ENCODE results near the gene NGF. TPM values are rescaled to one million over a fixed set of nuclear protein-coding genes. Genes with fewer than 3 reads are reported as not detected.

Gene NGF
- total RNA-seq, 4 donors from 2014 or later, result 4.5 TPM; not detected in 3

DNA sequence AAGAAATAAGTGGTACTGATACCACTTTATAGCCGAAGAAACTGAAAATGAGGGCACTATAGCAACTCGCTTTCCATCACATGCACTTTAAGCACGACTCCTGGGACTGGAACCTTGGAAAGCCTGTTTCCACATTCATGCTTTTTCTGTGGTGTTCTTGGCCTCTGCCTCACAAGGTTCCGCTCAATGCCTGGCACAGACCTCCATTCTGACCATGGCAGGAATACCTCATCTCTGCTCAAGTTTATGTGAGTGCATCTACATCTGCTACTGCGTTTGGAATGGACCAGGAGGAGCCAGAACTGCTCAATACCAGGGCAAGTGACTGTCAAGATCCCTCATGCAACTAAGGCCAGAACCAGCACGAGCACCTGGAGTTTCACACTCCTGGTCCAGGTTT is 11.6 kb downstream of the NGF start:
- intact Hi-C loops (cut with DNase I; ENCODE audit: low total_unique reads), result no loop called here
- H3K36me3 ChIP-seq, result no peaks in the 10 kb centered on the region

DNA sequence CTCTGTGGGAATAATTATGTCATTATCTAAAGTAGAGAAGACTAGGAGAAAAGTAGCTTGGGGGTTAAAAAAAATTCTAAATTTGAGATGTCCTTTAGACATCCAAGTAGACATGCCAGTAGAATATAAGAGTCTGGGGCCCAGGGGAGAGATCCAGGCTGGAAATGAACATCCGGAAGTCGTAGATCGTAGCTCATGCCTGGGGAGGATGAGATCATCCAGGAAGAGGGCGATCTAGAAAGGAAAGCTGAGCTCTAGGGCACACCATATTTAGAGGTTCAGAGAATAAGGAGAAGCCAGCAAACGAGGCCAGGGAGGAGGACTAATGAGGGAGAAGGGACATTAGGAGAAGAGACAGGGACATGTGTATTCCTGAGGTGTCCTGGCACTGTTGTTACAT is 12.2 kb downstream of the NGF start:
- Histone ChIP-seq H3K36me3 (no peaks in the 10 kb centered on the region), H3K9me3 (no peaks in the 10 kb centered on the region), H3K27me3 (no peaks in the 10 kb centered on the region), H3K4me1 (peaks cover 0 to 27% (median 5%) of the 10 kb centered on the region in 4 donors), H3K4me3 (no peak overlapping the region), H3K27ac (no peak overlapping the region)
- DNase-seq, result no peak
- intact Hi-C loops (cut with DNase I; ENCODE audit: low total_unique reads), result no loop called here
- in situ Hi-C loops (cut with MboI; ENCODE audit: low pct_ligation_motif_present in 1 of 4, low pct_unique_long_range_greater_than_20kb in 1 of 4, low sequenced_read_pairs in 3 of 4), result no loop called here
- TF ChIP-seq EP300 (IDR thresholded peaks at IDR 0.05; ENCODE audit: low read depth), result no peak
- TF ChIP-seq POLR2AphosphoS5 (IDR thresholded peaks at IDR 0.05), result no peak
- no peak for TF ChIP-seq POLR2A (IDR thresholded peaks at IDR 0.05)
- TF ChIP-seq, protein P1, sequence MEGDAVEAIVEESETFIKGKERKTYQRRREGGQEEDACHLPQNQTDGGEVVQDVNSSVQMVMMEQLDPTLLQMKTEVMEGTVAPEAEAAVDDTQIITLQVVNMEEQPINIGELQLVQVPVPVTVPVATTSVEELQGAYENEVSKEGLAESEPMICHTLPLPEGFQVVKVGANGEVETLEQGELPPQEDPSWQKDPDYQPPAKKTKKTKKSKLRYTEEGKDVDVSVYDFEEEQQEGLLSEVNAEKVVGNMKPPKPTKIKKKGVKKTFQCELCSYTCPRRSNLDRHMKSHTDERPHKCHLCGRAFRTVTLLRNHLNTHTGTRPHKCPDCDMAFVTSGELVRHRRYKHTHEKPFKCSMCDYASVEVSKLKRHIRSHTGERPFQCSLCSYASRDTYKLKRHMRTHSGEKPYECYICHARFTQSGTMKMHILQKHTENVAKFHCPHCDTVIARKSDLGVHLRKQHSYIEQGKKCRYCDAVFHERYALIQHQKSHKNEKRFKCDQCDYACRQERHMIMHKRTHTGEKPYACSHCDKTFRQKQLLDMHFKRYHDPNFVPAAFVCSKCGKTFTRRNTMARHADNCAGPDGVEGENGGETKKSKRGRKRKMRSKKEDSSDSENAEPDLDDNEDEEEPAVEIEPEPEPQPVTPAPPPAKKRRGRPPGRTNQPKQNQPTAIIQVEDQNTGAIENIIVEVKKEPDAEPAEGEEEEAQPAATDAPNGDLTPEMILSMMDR (IDR thresholded peaks at IDR 0.05), result no peak
- WGBS, 2 donors (ENCODE audit: low coverage in 1 of 2), result 74 to 100% methylated on average over 2 to 5 of the region's 5 CpGs

More for the DNA sequence above, 11.6 kb downstream of the NGF start:
- WGBS, 2 donors (ENCODE audit: low coverage in 1 of 2), result 83 to 100% methylated on average over 2 to 6 of the region's 6 CpGs
- TF ChIP-seq POLR2AphosphoS5 (IDR thresholded peaks at IDR 0.05), result no peak
- no peak for TF ChIP-seq POLR2A (IDR thresholded peaks at IDR 0.05)
- no peak for TF ChIP-seq EP300 (IDR thresholded peaks at IDR 0.05; ENCODE audit: low read depth)
- TF ChIP-seq, protein P1 (IDR thresholded peaks at IDR 0.05), result no peak
- in situ Hi-C loops (cut with MboI; ENCODE audit: low pct_ligation_motif_present in 1 of 4, low pct_unique_long_range_greater_than_20kb in 1 of 4, low sequenced_read_pairs in 3 of 4), result no loop called here
- no peak for DNase-seq
- Histone ChIP-seq H3K4me1 (peaks cover 0 to 27% (median 5%) of the 10 kb centered on the region in 4 donors), H3K27ac (no peak overlapping the region), H3K27me3 (no peaks in the 10 kb centered on the region), H3K4me3 (no peak overlapping the region), H3K9me3 (no peaks in the 10 kb centered on the region)

DNA sequence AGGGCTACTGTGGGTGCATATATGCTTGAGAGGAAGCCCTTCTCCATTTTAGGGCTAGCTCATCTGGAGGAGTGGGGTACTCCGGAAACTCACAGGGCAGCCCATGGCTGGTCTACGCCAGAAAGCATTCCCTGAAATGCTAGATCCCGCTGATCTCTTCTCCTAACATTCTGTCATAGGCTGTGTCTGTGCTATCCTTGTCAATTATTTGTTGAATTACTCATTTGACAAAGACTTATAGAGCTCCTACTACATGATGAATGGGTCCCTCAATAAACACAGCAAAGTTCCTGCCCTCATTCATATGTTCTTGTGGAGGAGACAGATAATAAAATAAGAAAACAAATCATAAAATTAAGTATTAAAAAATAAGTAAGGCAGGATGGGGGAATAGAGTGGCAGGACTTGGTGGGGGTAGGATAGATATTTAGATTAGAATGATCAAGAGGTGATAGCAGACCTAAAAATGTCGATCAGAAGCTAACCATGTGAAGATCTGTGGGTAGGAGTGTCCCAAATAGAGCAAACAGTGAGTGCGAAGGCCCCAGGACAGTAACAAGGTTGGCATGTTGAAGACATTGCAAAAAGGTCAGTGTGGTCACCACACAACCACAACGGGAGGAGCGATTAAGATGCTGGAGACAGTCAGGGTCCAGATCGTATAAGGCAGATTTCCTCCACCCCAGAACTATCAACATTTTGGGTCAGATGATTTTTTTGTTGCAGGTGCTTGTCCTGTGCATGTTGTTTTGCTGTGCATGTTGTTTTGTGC is 13.2 kb downstream of the NGF start:
- H3K9me3 ChIP-seq, result no peaks in the 10 kb centered on the region
- WGBS, 2 donors (ENCODE audit: low coverage in 1 of 2), result 84 to 92% methylated on average over 5 to 8 of the region's 8 CpGs
- in situ Hi-C loops (cut with MboI; ENCODE audit: low pct_ligation_motif_present in 1 of 4, low pct_unique_long_range_greater_than_20kb in 1 of 4, low sequenced_read_pairs in 3 of 4) (no loop called here), intact Hi-C loops (cut with DNase I; ENCODE audit: low total_unique reads) (no loop called here)
- peaks cover 0 to 22% (median 4%) of the 10 kb centered on the region in 4 donors for H3K4me1 ChIP-seq
- H3K27me3 ChIP-seq, result no peaks in the 10 kb centered on the region
- H3K4me3 ChIP-seq, result no peak overlapping the region
- TF ChIP-seq, protein P1 (IDR thresholded peaks at IDR 0.05), result no peak
- TF ChIP-seq EP300 (IDR thresholded peaks at IDR 0.05; ENCODE audit: low read depth) (no peak), POLR2AphosphoS5 (IDR thresholded peaks at IDR 0.05) (no peak), POLR2A (IDR thresholded peaks at IDR 0.05) (no peak)
- no peak overlapping the region for H3K27ac ChIP-seq
- no peak for DNase-seq
- H3K36me3 ChIP-seq, result no peaks in the 10 kb centered on the region

DNA sequence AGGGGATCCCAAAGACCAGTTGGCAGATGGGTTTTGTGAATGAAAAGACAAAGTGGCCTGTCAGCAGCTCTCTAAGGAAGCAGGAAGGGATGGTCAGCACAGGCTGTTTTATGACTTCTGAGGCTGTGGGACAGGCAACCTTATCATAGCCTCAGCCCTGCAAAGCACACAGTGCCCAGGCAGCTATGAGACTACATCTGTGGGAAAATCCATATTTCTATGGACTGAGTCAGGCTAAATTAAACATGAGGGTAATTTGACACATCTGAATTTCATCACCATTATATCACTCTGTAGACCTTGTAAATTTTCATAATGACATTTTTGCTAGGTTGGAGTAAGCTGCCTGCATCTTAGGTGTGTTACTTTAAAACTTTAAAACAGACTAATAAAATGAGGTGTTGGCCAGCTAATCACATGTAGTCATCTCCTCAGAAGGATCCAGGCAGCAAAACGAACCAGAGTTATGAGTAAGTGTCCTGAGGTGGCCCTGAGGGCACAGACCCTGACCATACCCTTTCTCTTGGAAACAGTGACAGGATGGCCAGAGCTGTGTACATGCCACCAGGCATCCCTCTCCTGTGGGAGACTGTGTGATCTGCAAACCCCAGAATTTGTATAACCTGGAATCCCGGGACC is 14.6 kb downstream of the NGF start:
- H3K4me1 ChIP-seq, result peaks cover 0 to 22% (median 4%) of the 10 kb centered on the region in 4 donors
- H3K27ac ChIP-seq, result peak overlapping the region in 3 of 4 donors; percentile 28 to 50 (median 48)
- intact Hi-C loops (cut with DNase I; ENCODE audit: low total_unique reads) (no loop called here), in situ Hi-C loops (cut with MboI; ENCODE audit: low pct_ligation_motif_present in 1 of 4, low pct_unique_long_range_greater_than_20kb in 1 of 4, low sequenced_read_pairs in 3 of 4) (no loop called here)
- WGBS, 2 donors (ENCODE audit: low coverage in 1 of 2), result 50% methylated on average over 2 of the region's 2 CpGs; no CpG with 5 or more reads in 1 of the 2 donors
- H3K4me3 ChIP-seq, result no peak overlapping the region
- DNase-seq, result no peak
- TF ChIP-seq EP300 (IDR thresholded peaks at IDR 0.05; ENCODE audit: low read depth), result no peak
- no peak for TF ChIP-seq POLR2A (IDR thresholded peaks at IDR 0.05)
- TF ChIP-seq, protein P1 (IDR thresholded peaks at IDR 0.05), result no peak
- no peak for TF ChIP-seq POLR2AphosphoS5 (IDR thresholded peaks at IDR 0.05)
- H3K36me3 ChIP-seq, result no peaks in the 10 kb centered on the region
- no peaks in the 10 kb centered on the region for H3K27me3 ChIP-seq
- H3K9me3 ChIP-seq, result no peaks in the 10 kb centered on the region

All from transverse colon (tissue), 4 donors.